GM10266 (cell line): ENCODE data around the gene FAM20A.

Source experiments
- DNase-seq: peaks from one replicate; pipeline ENCODE4 v3.0.0; 2012; ENCODE audit errors: extremely low spot score
- TF ChIP-seq, protein P1 (sequence below): IDR thresholded peaks from 2 replicates; pipeline ENCODE4 v1.5.1; 2012; ENCODE audit warnings: mild to moderate bottlenecking, low read depth; ENCODE audit not compliant: control insufficient read depth, insufficient read depth; ENCODE audit errors: missing control alignments

FAM20A gene

DNA sequence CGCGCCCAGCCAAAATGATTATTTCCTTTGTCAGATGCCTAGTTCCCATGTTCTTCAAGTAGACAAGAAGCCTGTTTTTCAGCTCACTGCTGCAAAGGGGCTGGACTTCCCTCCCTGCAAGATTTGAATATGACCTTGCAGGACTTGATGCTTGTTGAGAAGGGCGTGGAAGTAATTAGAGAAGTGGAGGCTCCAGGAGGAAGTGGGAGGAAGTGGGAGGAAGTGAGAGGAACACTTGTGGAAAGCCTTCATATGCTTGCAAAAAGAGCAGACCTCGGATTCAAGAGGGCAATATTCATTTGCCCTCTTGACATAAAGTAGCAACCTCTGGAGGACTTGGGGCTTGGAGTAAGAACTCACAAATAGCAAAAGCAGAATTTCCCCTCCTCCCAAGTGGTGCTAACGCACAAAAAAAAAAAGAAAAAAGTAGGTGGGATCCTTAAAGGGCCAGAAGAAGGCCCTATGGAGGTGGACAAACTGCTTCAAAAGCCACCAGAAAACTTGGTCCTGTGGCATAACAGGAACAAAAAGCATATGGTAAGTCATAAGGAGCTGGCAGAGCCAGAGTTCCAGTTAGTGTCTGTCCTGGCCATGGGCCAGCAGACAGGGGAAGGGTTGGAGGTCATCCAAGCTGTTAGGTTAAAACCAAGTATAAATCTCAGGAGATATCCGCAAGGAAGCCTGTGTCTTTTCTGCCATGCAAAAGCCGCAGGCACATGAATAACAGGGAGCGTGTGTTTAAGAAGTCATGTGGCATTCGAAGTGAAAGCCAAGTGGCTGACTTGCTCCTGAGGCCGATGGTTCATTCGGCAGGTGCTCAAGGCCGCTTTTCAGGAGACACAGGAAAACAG lies 109.6 kb downstream of the FAM20A start:
- DNase-seq: no peak
- TF ChIP-seq, protein P1, sequence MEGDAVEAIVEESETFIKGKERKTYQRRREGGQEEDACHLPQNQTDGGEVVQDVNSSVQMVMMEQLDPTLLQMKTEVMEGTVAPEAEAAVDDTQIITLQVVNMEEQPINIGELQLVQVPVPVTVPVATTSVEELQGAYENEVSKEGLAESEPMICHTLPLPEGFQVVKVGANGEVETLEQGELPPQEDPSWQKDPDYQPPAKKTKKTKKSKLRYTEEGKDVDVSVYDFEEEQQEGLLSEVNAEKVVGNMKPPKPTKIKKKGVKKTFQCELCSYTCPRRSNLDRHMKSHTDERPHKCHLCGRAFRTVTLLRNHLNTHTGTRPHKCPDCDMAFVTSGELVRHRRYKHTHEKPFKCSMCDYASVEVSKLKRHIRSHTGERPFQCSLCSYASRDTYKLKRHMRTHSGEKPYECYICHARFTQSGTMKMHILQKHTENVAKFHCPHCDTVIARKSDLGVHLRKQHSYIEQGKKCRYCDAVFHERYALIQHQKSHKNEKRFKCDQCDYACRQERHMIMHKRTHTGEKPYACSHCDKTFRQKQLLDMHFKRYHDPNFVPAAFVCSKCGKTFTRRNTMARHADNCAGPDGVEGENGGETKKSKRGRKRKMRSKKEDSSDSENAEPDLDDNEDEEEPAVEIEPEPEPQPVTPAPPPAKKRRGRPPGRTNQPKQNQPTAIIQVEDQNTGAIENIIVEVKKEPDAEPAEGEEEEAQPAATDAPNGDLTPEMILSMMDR: no peak

DNA sequence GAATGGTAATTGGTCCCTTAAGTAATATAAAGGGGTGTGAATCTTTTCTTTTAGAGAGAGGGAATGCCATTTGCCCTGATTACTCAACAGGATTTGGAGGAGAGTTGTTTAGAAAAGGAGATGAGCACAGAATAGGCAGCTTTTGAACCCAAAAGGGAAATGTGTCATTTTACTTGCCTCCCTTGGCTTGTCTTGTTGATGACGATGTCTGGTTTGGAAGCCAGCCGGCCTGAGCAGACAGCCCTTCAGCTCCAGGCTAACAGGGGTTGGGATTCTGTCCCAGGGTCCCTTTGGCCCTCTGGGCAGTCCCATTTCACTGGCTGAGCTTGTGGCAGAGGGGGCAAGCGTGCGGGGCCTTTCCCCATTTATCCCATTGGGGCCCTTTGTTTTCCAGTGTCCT lies 111.2 kb downstream of the FAM20A start:
- no peak for DNase-seq
- TF ChIP-seq, protein P1: no peak
